HepG2 (cell line): ENCODE measurements around the gene FBXO10. TPM values are rescaled to one million over a fixed set of nuclear protein-coding genes. Genes with fewer than 3 reads are reported as not detected.

Source experiments
- AKNA ChIP-seq: sonication (generic); formaldehyde crosslinking; IDR thresholded peaks from 2 replicates; pipeline ENCODE4 v1.4.0; 2020; ENCODE audit warnings: missing genetic modification reagents, borderline replicate concordance
- BRF2 ChIP-seq: sonication (generic); formaldehyde crosslinking; IDR thresholded peaks from 2 replicates; pipeline ENCODE4 v1.8.1; 2022; ENCODE audit warnings: mild to moderate bottlenecking, missing genetic modification reagents
- GFI1 ChIP-seq: sonication (generic); formaldehyde crosslinking; IDR thresholded peaks from 2 replicates; pipeline ENCODE4 v1.5.0; 2020; ENCODE audit warnings: missing genetic modification reagents, mild to moderate bottlenecking, borderline replicate concordance
- MTA1 ChIP-seq: sonication (generic); formaldehyde crosslinking; IDR thresholded peaks from 2 replicates; pipeline ENCODE4 v1.4.0; 2020; ENCODE audit warnings: missing genetic modification reagents, mild to moderate bottlenecking, borderline replicate concordance
- MXD4 ChIP-seq: IDR thresholded peaks from 2 replicates; pipeline ENCODE4 v1.6.1; 2016; ENCODE audit warnings: mild to moderate bottlenecking, missing biosample characterization, missing genetic modification reagents
- STAT6 ChIP-seq: sonication (generic); formaldehyde crosslinking; IDR thresholded peaks from 2 replicates; pipeline ENCODE4 v1.4.0; 2020; ENCODE audit warnings: missing genetic modification reagents, mild to moderate bottlenecking, borderline replicate concordance
- UBTF ChIP-seq: sonication (generic); formaldehyde crosslinking; IDR thresholded peaks from 2 replicates; pipeline ENCODE4 v1.4.0; 2020; ENCODE audit warnings: mild to moderate bottlenecking, missing genetic modification reagents
- ZFP62 ChIP-seq: sonication (generic); formaldehyde crosslinking; IDR thresholded peaks from 2 replicates; pipeline ENCODE4 v1.4.0; 2020; ENCODE audit warnings: missing genetic modification reagents
- ZNF333 ChIP-seq: sonication (generic); formaldehyde crosslinking; IDR thresholded peaks from 2 replicates; pipeline ENCODE4 v1.4.0; 2020; ENCODE audit warnings: mild to moderate bottlenecking, missing genetic modification reagents, borderline replicate concordance
- ZNF549 ChIP-seq: sonication (generic); formaldehyde crosslinking; IDR thresholded peaks from 2 replicates; pipeline ENCODE4 v1.5.0; 2020; ENCODE audit warnings: missing genetic modification reagents
- ZNF556 ChIP-seq: sonication (generic); formaldehyde crosslinking; IDR thresholded peaks from 2 replicates; pipeline ENCODE4 v1.4.0; 2020; ENCODE audit warnings: mild to moderate bottlenecking, missing genetic modification reagents, borderline replicate concordance
- ZNF577 ChIP-seq: sonication (generic); formaldehyde crosslinking; IDR thresholded peaks from 2 replicates; pipeline ENCODE4 v1.4.0; 2020; ENCODE audit warnings: mild to moderate bottlenecking, low read depth, missing genetic modification reagents, borderline replicate concordance
- polyA plus RNA-seq, 8 experiments: library from polyadenylated mRNA; depleted of rRNA in 3 of 8; stranded (reverse) in 7 of 8; unstranded in 1 of 8; fragments of >200 nt; fragmentation: Illumina TruSeq in 4 of 8; extraction: Trizol in 4 of 8; gene quantifications; 2 replicates each; pipeline versions ENCODE4 v1.2.1 to v1.2.3, GENCODE V29; 2011 to 2016; ENCODE audit warnings: low read depth in 4 of 8, missing spikeins in 1 of 8, mixed read lengths in 1 of 8; ENCODE audit not compliant: insufficient read depth in 1 of 8
- total RNA-seq, 5 experiments: library from RNA; depleted of rRNA; stranded (reverse); fragments of >200 nt; fragmentation: Illumina TruSeq; extraction: Trizol; gene quantifications; 2 replicates each; pipeline ENCODE4 v1.2.3, GENCODE V29; 2016; ENCODE audit warnings: low read depth in 1 of 5
- TF ChIP-seq, protein P1 (sequence below): sonication (generic); formaldehyde crosslinking; conservative IDR thresholded peaks from 2 replicates; pipeline ENCODE4 v1.8.0; 2022; ENCODE audit warnings: low read depth, missing genetic modification reagents

The FBXO10 gene
- total and polyA plus RNA-seq, 2 of the 13 experiments (the other 11 are each of a cell fraction or from before 2014, with no cell fraction given), result 3.1 to 5.1 TPM

GRCh38 chr9:37466037-37466709 is 110.0 kb downstream of the FBXO10 start (continued):
- TF ChIP-seq STAT6, result no peak
- TF ChIP-seq BRF2 (CRISPR knock-in tag), result no peak
- TF ChIP-seq MXD4 (CRISPR knock-in tag), result no peak
- TF ChIP-seq ZNF556 (CRISPR knock-in tag), result no peak
- TF ChIP-seq, protein P1, sequence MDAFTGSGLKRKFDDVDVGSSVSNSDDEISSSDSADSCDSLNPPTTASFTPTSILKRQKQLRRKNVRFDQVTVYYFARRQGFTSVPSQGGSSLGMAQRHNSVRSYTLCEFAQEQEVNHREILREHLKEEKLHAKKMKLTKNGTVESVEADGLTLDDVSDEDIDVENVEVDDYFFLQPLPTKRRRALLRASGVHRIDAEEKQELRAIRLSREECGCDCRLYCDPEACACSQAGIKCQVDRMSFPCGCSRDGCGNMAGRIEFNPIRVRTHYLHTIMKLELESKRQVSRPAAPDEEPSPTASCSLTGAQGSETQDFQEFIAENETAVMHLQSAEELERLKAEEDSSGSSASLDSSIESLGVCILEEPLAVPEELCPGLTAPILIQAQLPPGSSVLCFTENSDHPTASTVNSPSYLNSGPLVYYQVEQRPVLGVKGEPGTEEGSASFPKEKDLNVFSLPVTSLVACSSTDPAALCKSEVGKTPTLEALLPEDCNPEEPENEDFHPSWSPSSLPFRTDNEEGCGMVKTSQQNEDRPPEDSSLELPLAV (CRISPR knock-in tag), result no peak
- peak; percentile 80 for TF ChIP-seq GFI1 (CRISPR knock-in tag)
- no peak for TF ChIP-seq ZNF549 (CRISPR knock-in tag)
- no peak for TF ChIP-seq ZNF577 (CRISPR knock-in tag)
- TF ChIP-seq MTA1 (CRISPR knock-in tag), result 0 out of 2 replicates have a peak, but pooled peaks have one; percentile 5
- no peak for TF ChIP-seq ZFP62 (CRISPR knock-in tag)
- TF ChIP-seq ZNF333 (CRISPR knock-in tag), result 0 out of 2 replicates have a peak, but pooled peaks have one; percentile 16
- no peak for TF ChIP-seq AKNA (CRISPR knock-in tag)
- TF ChIP-seq UBTF, result peak; percentile 72; the same call in 1 of the 2 replicates
